Measurements from ENCODE around the gene NXPH2. TPM values are rescaled to one million over a fixed set of nuclear protein-coding genes. Genes with fewer than 3 reads are reported as not detected.

The NXPH2 gene
- total and polyA plus RNA-seq, 2 of the 13 experiments (the other 11 are each of a cell fraction or from before 2014, with no cell fraction given), result not detected

DNA sequence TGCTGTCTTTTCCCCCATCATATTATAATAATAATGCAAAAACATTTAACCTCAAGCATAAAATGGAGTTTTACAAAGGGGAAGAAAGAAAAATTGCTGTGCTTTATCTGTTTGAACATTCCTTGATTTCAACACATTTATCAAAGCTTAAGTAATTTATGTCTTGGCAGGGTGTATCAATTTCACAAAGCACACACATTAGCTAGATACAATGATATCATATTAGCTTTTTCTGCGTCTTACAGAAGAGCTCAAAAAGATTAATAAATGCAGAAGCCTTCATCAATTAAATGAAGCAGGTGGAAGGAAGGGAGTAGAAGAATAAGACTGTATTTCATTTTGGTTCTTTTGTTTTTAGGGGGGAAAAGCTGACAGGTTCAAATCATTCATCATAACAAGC is 103.0 kb downstream of the NXPH2 start (continued):
- TF ChIP-seq, protein P1, sequence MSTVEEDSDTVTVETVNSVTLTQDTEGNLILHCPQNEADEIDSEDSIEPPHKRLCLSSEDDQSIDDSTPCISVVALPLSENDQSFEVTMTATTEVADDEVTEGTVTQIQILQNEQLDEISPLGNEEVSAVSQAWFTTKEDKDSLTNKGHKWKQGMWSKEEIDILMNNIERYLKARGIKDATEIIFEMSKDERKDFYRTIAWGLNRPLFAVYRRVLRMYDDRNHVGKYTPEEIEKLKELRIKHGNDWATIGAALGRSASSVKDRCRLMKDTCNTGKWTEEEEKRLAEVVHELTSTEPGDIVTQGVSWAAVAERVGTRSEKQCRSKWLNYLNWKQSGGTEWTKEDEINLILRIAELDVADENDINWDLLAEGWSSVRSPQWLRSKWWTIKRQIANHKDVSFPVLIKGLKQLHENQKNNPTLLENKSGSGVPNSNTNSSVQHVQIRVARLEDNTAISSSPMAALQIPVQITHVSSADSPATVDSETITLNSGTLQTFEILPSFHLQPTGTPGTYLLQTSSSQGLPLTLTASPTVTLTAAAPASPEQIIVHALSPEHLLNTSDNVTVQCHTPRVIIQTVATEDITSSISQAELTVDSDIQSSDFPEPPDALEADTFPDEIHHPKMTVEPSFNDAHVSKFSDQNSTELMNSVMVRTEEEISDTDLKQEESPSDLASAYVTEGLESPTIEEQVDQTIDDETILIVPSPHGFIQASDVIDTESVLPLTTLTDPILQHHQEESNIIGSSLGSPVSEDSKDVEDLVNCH (CRISPR knock-in tag; IDR thresholded peaks at IDR 0.05), result no peak
- TF ChIP-seq, protein P2, sequence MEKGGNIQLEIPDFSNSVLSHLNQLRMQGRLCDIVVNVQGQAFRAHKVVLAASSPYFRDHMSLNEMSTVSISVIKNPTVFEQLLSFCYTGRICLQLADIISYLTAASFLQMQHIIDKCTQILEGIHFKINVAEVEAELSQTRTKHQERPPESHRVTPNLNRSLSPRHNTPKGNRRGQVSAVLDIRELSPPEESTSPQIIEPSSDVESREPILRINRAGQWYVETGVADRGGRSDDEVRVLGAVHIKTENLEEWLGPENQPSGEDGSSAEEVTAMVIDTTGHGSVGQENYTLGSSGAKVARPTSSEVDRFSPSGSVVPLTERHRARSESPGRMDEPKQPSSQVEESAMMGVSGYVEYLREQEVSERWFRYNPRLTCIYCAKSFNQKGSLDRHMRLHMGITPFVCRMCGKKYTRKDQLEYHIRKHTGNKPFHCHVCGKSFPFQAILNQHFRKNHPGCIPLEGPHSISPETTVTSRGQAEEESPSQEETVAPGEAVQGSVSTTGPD (CRISPR knock-in tag; IDR thresholded peaks at IDR 0.05), result no peak
- no peak for TF ChIP-seq HNRNPK (IDR thresholded peaks at IDR 0.05; ENCODE audit: low read depth, low read length, poor library complexity, severe bottlenecking)

DNA sequence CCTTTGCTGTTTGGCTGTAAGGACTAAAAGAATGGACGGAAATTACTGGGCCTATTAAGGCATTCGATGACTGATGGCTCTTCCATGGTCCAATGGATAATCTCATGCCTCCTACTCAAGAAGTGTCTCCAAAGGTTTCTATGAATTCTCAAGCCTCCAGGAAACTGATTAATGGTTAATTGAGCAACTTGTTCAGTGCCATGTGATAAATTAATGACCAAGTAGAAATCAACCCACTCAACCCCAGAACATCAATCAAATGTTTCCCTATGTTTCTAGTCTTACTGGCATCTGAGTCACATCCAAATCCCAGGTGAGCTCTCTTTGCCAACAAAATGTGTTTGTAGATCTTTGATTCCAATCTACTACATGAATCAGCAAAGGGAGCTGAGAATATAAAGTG is 103.6 kb downstream of the NXPH2 start:
- FAIRE-seq (no peak), ATAC-seq (no peak), DNase-seq (ENCODE audit: low spot score) (no peak)
- Histone ChIP-seq H3K9ac (ENCODE audit: insufficient read depth, low read depth, low read length) (no peak overlapping the region), H3K27me3 (ENCODE audit: control insufficient read depth in 1 of 2, insufficient read depth in 2 of 2, low read length in 2 of 2) (peaks cover 0 to 2% of the 10 kb centered on the region in 2 experiments; a peak in 1 of 5 replicates), H4K20me1 (ENCODE audit: insufficient read depth, low read length) (no peaks in the 10 kb centered on the region), H3K27ac (ENCODE audit: extremely low read length, insufficient read depth, low read length) (no peak overlapping the region), H3K4me3 (replicated peaks in 1 of 3; ENCODE audit: insufficient read depth in 1 of 3, low read depth in 2 of 3, low read length in 3 of 3) (no peak overlapping the region), H3K9me3 (ENCODE audit: low read length) (no peaks in the 10 kb centered on the region), H2AFZ (ENCODE audit: low read length) (no peak overlapping the region), H3K4me1 (ENCODE audit: insufficient read depth, low read length) (no peaks in the 10 kb centered on the region), H3K36me3 (replicated peaks in 1 of 2; ENCODE audit: control insufficient read depth in 1 of 2, insufficient read depth in 2 of 2, low read length in 2 of 2) (no peaks in the 10 kb centered on the region), H3K4me2 (ENCODE audit: low read depth, low read length) (no peak overlapping the region), H3K79me2 (ENCODE audit: insufficient read depth, low read length) (no peaks in the 10 kb centered on the region)
- intact Hi-C loops (cut with micrococcal nuclease; ENCODE audit: unreplicated experiment), result no loop called here
- in situ Hi-C loops (cut with HindIII; ENCODE audit: extremely low pct_ligation_motif_present, low pct_unique_long_range_greater_than_20kb), result no loop called here
- ChIA-PET POLR2A (no interaction called here), CTCF (ENCODE audit: low intra/inter-chr PET ratio, low total read pairs) (no interaction called here)
- BruUV-seq (replicated peaks), result no TSS peak
- 19% methylated on average over 2 of the region's 2 CpGs for WGBS (ENCODE audit: low lambda C conversion rate)
- TF ChIP-seq MIXL1 (CRISPR knock-in tag; IDR thresholded peaks at IDR 0.05) (no peak), GZF1 (CRISPR knock-in tag; IDR thresholded peaks at IDR 0.05) (no peak), TP53 (CRISPR knock-in tag; conservative IDR thresholded peaks at IDR 0.05) (no peak), ASH2L (IDR thresholded peaks at IDR 0.05; ENCODE audit: insufficient read length, low read depth, low read length) (no peak), TCF12 (IDR thresholded peaks at IDR 0.05) (no peak), TCF12 (CRISPR knock-in tag; IDR thresholded peaks at IDR 0.05) (no peak), STAG1 (CRISPR knock-in tag; IDR thresholded peaks at IDR 0.05) (no peak)
- TF ChIP-seq, protein P3, sequence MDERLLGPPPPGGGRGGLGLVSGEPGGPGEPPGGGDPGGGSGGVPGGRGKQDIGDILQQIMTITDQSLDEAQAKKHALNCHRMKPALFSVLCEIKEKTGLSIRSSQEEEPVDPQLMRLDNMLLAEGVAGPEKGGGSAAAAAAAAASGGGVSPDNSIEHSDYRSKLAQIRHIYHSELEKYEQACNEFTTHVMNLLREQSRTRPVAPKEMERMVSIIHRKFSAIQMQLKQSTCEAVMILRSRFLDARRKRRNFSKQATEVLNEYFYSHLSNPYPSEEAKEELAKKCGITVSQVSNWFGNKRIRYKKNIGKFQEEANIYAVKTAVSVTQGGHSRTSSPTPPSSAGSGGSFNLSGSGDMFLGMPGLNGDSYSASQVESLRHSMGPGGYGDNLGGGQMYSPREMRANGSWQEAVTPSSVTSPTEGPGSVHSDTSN (CRISPR knock-in tag; IDR thresholded peaks at IDR 0.05), result no peak
- TF ChIP-seq, protein P4, sequence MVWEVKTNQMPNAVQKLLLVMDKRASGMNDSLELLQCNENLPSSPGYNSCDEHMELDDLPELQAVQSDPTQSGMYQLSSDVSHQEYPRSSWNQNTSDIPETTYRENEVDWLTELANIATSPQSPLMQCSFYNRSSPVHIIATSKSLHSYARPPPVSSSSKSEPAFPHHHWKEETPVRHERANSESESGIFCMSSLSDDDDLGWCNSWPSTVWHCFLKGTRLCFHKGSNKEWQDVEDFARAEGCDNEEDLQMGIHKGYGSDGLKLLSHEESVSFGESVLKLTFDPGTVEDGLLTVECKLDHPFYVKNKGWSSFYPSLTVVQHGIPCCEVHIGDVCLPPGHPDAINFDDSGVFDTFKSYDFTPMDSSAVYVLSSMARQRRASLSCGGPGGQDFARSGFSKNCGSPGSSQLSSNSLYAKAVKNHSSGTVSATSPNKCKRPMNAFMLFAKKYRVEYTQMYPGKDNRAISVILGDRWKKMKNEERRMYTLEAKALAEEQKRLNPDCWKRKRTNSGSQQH (CRISPR knock-in tag; IDR thresholded peaks at IDR 0.05; ENCODE audit: low read depth), result no peak
- TF ChIP-seq, protein P5, sequence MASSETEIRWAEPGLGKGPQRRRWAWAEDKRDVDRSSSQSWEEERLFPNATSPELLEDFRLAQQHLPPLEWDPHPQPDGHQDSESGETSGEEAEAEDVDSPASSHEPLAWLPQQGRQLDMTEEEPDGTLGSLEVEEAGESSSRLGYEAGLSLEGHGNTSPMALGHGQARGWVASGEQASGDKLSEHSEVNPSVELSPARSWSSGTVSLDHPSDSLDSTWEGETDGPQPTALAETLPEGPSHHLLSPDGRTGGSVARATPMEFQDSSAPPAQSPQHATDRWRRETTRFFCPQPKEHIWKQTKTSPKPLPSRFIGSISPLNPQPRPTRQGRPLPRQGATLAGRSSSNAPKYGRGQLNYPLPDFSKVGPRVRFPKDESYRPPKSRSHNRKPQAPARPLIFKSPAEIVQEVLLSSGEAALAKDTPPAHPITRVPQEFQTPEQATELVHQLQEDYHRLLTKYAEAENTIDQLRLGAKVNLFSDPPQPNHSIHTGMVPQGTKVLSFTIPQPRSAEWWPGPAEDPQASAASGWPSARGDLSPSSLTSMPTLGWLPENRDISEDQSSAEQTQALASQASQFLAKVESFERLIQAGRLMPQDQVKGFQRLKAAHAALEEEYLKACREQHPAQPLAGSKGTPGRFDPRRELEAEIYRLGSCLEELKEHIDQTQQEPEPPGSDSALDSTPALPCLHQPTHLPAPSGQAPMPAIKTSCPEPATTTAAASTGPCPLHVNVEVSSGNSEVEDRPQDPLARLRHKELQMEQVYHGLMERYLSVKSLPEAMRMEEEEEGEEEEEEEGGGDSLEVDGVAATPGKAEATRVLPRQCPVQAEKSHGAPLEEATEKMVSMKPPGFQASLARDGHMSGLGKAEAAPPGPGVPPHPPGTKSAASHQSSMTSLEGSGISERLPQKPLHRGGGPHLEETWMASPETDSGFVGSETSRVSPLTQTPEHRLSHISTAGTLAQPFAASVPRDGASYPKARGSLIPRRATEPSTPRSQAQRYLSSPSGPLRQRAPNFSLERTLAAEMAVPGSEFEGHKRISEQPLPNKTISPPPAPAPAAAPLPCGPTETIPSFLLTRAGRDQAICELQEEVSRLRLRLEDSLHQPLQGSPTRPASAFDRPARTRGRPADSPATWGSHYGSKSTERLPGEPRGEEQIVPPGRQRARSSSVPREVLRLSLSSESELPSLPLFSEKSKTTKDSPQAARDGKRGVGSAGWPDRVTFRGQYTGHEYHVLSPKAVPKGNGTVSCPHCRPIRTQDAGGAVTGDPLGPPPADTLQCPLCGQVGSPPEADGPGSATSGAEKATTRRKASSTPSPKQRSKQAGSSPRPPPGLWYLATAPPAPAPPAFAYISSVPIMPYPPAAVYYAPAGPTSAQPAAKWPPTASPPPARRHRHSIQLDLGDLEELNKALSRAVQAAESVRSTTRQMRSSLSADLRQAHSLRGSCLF (CRISPR knock-in tag; IDR thresholded peaks at IDR 0.05; ENCODE audit: borderline replicate concordance), result no peak

All from HepG2 (cell line).